ENCODE data around the gene MEIOB.

MEIOB gene

GRCh38 chr16:1858189-1858865 lies 13.6 kb downstream of the MEIOB start:
- ChIA-PET CTCF (interaction anchor here (0.5 to 0.9 kb wide), 5 partner anchors 9 to 146 kb away, joined by 3 to 8 read pairs (median 3); no protein-coding TSS in a partner anchor), POLR2A (interaction anchor here (1.5 to 2.5 kb wide), 3 partner anchors 106 to 297 kb away, joined by 4 to 6 read pairs (median 6); partner anchors contain the start of genes RPS2 and TRAF7)
- H3K4me1 ChIP-seq (ENCODE audit: control insufficient read depth, insufficient read depth, low read length), result no peaks in the 10 kb centered on the region; the same call in 1 of the 2 replicates

More at GRCh38 chr16:1858189-1858865, 13.6 kb downstream of the MEIOB start:
- no peaks in the 10 kb centered on the region for H3K9me3 ChIP-seq (ENCODE audit: control insufficient read depth, insufficient read depth, low read depth, low read length)
- H3K27ac ChIP-seq (ENCODE audit: extremely low read depth, low read depth, low read length), result no peak overlapping the region
- TF ChIP-seq ZNF398 (tag by site-specific recombination; IDR thresholded peaks at IDR 0.05) (0 out of 2 replicates have a peak, but pooled peaks have one; percentile 14), ZNF302 (tag by site-specific recombination; IDR thresholded peaks at IDR 0.05; ENCODE audit: low read depth) (no peak), GLIS1 (tag by site-specific recombination; IDR thresholded peaks at IDR 0.05) (peak; percentile 77), ZBTB48 (tag by site-specific recombination; IDR thresholded peaks at IDR 0.05) (peak; percentile 57; the same call in 1 of the 2 replicates), ZNF768 (tag by site-specific recombination; IDR thresholded peaks at IDR 0.05) (no peak), ZNF341 (tag by site-specific recombination; IDR thresholded peaks at IDR 0.05; ENCODE audit: low read depth) (peak; percentile 44), ZIC2 (tag by site-specific recombination; IDR thresholded peaks at IDR 0.05) (peak; percentile 89), KLF1 (tag by site-specific recombination; IDR thresholded peaks at IDR 0.05) (no peak), ZNF311 (tag by site-specific recombination; IDR thresholded peaks at IDR 0.05; ENCODE audit: borderline replicate concordance) (no peak), ZNF600 (tag by site-specific recombination; IDR thresholded peaks at IDR 0.05) (peak; percentile 94), ZNF292 (tag by site-specific recombination; IDR thresholded peaks at IDR 0.05; ENCODE audit: borderline replicate concordance, low read depth) (no peak), ZBTB1 (tag by site-specific recombination; IDR thresholded peaks at IDR 0.05) (no peak), ZNF707 (tag by site-specific recombination; IDR thresholded peaks at IDR 0.05) (no peak), PATZ1 (tag by site-specific recombination; IDR thresholded peaks at IDR 0.05) (peak; percentile 31; the same call in 1 of the 2 replicates), ZBTB17 (tag by site-specific recombination; IDR thresholded peaks at IDR 0.05) (peak; percentile 58), ZNF404 (tag by site-specific recombination; IDR thresholded peaks at IDR 0.05) (no peak), ZBTB20 (tag by site-specific recombination; IDR thresholded peaks at IDR 0.05) (0 out of 2 replicates have a peak, but pooled peaks have one; percentile 13), ZNF518A (tag by site-specific recombination; conservative IDR thresholded peaks at IDR 0.05; ENCODE audit: low read depth) (no peak)
- H3K4me3 ChIP-seq (ENCODE audit: low read depth, low read length), result no peak overlapping the region
- no peaks in the 10 kb centered on the region for H3K36me3 ChIP-seq (ENCODE audit: control insufficient read depth in 2 of 2, insufficient read depth in 1 of 2, low read length in 2 of 2)
